T-cell (primary cell): ENCODE data around the gene KRI1. TPM values are rescaled to one million over a fixed set of nuclear protein-coding genes. Genes with fewer than 3 reads are reported as not detected.
"Not testable (repeated sequence)": the region's sequence is repeated elsewhere in the genome, so short reads cannot be mapped to it uniquely, and the experiment has no call there.

Experiments
- ATAC-seq, 4 experiments: fragments of 200-7000 bp in 3 of 4; fragments of 150-1000 bp in 1 of 4; cut with Tn5 transposase; replicated peaks in 1 of 4; 1 replicate in 3 of 4; 2 replicates in 1 of 4; pipeline ENCODE4 v1.10.0; 2021; ENCODE audit warnings: moderate library complexity in 3 of 4, mild to moderate bottlenecking in 2 of 4, moderate number of reproducible peaks in 1 of 4
- CTCF ChIA-PET, 2 donors: fragments of 300-600 bp; sonication (Branson Sonifier 250); formaldehyde crosslinking; loops; one replicate each; lab custom pipeline; 2022; ENCODE audit warnings: antibody characterized with exemption in 2 of 2; lab: Charles Lee
- POLR2A ChIA-PET, 2 donors: fragments of 300-600 bp; sonication (Branson Sonifier 250); formaldehyde crosslinking; loops; one replicate each; lab custom pipeline; 2022; ENCODE audit warnings: antibody characterized with exemption in 2 of 2; lab: Charles Lee
- DNase-seq, 35 experiments: peaks; one replicate each; pipeline versions ENCODE4 v3.0.0 to v3.0.0-alpha.2; 2013 to 2023
- H3K27ac ChIP-seq: one replicate; pipeline ENCODE4 v1.5.1; 2013; ENCODE audit warnings: low read length
- H3K27me3 ChIP-seq, 2 experiments: replicated peaks in 1 of 2; 1 replicate in 1 of 2; 2 replicates in 1 of 2; pipeline versions ENCODE4 v1.6.1 to v1.7.0; 2013; ENCODE audit warnings: low read length in 1 of 2, mixed read lengths in 1 of 2; ENCODE audit not compliant: control insufficient read depth in 2 of 2, insufficient read depth in 2 of 2; ENCODE audit errors: extremely low read depth in 1 of 2
- H3K36me3 ChIP-seq, 2 donors: 1 replicate in 1 of 2; 2 replicates in 1 of 2; pipeline versions ENCODE4 v1.6.1 to v1.7.0; 2013; ENCODE audit warnings: low read length in 1 of 2; ENCODE audit not compliant: control insufficient read depth in 2 of 2, insufficient read depth in 1 of 2; ENCODE audit errors: extremely low read depth in 1 of 2
- H3K4me1 ChIP-seq, 2 experiments: 1 replicate in 1 of 2; 2 replicates in 1 of 2; pipeline versions ENCODE4 v1.6.1 to v1.7.0; 2013; ENCODE audit warnings: low read length in 2 of 2, mixed read lengths in 1 of 2; ENCODE audit not compliant: insufficient read depth in 2 of 2, control insufficient read depth in 1 of 2; ENCODE audit errors: extremely low read depth in 1 of 2
- H3K4me3 ChIP-seq, 2 donors: 1 replicate in 1 of 2; 2 replicates in 1 of 2; pipeline versions ENCODE4 v1.5.1 to v1.7.0; 2013; ENCODE audit warnings: mild to moderate bottlenecking in 2 of 2, low read length in 1 of 2, moderate library complexity in 1 of 2; ENCODE audit not compliant: control insufficient read depth in 1 of 2; ENCODE audit errors: extremely low read depth in 1 of 2
- H3K9me3 ChIP-seq: 2 replicates; pipeline ENCODE4 v1.7.0; 2013
- H3K27ac Mint-ChIP-seq, 2 donors: one replicate each; pipeline ENCODE4 v1.8.0; 2020 to 2021; ENCODE audit warnings: mild to moderate bottlenecking in 2 of 2, mixed read lengths in 2 of 2
- H3K27me3 Mint-ChIP-seq, 2 donors: one replicate each; pipeline ENCODE4 v1.8.0; 2021 to 2022; ENCODE audit warnings: mixed read lengths in 2 of 2
- H3K36me3 Mint-ChIP-seq: one replicate; pipeline ENCODE4 v1.8.0; 2021; ENCODE audit warnings: mixed read lengths
- H3K4me1 Mint-ChIP-seq, 3 donors: one replicate each; pipeline ENCODE4 v1.8.0; 2020 to 2022; ENCODE audit warnings: mixed read lengths in 3 of 3, mild to moderate bottlenecking in 1 of 3
- H3K4me3 Mint-ChIP-seq, 3 donors: one replicate each; pipeline ENCODE4 v1.8.0; 2020 to 2022; ENCODE audit warnings: mild to moderate bottlenecking in 3 of 3, mixed read lengths in 3 of 3, moderate library complexity in 3 of 3
- H3K9me3 Mint-ChIP-seq, 3 donors: one replicate each; pipeline ENCODE4 v1.8.0; 2020 to 2022; ENCODE audit warnings: mixed read lengths in 3 of 3
- WGBS: methylation state at CpG from one replicate; pipeline ENCODE4 v1.1.5; 2013; ENCODE audit warnings: missing lambda C conversion rate; ENCODE audit not compliant: insufficient coverage; 5-methylcytosine and 5-hydroxymethylcytosine counted together
- total RNA-seq, 35 experiments: library from RNA in 6 of 35; stranded (reverse) in 6 of 35; fragments of 120-200 nt in 1 of 35; gene quantifications; one replicate each; pipeline versions ENCODE4 v1.2.1 to v1.2.4 and lab custom pipeline; 2013 to 2026

Gene KRI1
- total RNA-seq, 5 donors from 2014 or later (not counting 1 experiment from before 2014, with no cell fraction given): 50.9 to 94.8 (median 79.1) TPM

- Mint-ChIP-seq H3K9me3 (no peaks in the 10 kb centered on the region), H3K27ac (peak overlapping the region; percentile 87 to 89), H3K4me3 (peak overlapping the region; percentile 84 to 89 (median 84)), H3K36me3 (peaks cover 3% of the 10 kb centered on the region), H3K4me1 (peaks cover 12 to 17% (median 16%) of the 10 kb centered on the region in 3 donors), H3K27me3 (peaks cover 3 to 8% of the 10 kb centered on the region in 2 donors)
- DNase-seq (peak in 3 of 35 experiments; percentile 14 to 39 (median 17)), ATAC-seq (peak in 1 of 4 experiments; percentile 6)
- POLR2A ChIA-PET: no interaction called here
- peaks cover 4 to 32% of the 10 kb centered on the region in 2 experiments for H3K4me1 ChIP-seq
- H3K9me3 ChIP-seq: no peaks in the 10 kb centered on the region
- H3K27me3 ChIP-seq: peaks cover 0 to 15% of the 10 kb centered on the region in 2 experiments
- H3K27ac ChIP-seq: peak overlapping the region; percentile 27
- H3K4me3 ChIP-seq: peak overlapping the region; percentile 71 to 91
- WGBS: 21% methylated on average over 20 of the region's 22 CpGs
- CTCF ChIA-PET: no interaction called here
- peaks cover 2 to 23% of the 10 kb centered on the region in 2 donors for H3K36me3 ChIP-seq
These were observed 21.5 kb downstream of the KRI1 start for GRCh38 chr19:10544242-10544752.

- POLR2A ChIA-PET: interaction anchor here in 1 of 2 donors (0.7 kb wide), 2 partner anchors 27 to 158 kb away, joined by 8 to 10 read pairs; no protein-coding TSS in a partner anchor
- Histone ChIP-seq H3K4me3 (peak within 1 kb of the TSS; percentile 71 to 91), H3K27me3 (peaks cover 0 to 20% of the 10 kb centered on the region in 2 experiments), H3K36me3 (peaks cover 2 to 16% of the 10 kb centered on the region in 2 donors), H3K27ac (peak within 1 kb of the TSS; percentile 58), H3K4me1 (peaks cover 4 to 32% of the 10 kb centered on the region in 2 experiments), H3K9me3 (no peaks in the 10 kb centered on the region)
- Mint-ChIP-seq H3K36me3 (peaks cover 3% of the 10 kb centered on the region), H3K4me1 (peaks cover 12 to 17% (median 16%) of the 10 kb centered on the region in 3 donors), H3K4me3 (peak within 1 kb of the TSS; percentile 84 to 89 (median 84)), H3K9me3 (no peaks in the 10 kb centered on the region), H3K27ac (peak within 1 kb of the TSS; percentile 87 to 89), H3K27me3 (peaks cover 9 to 13% of the 10 kb centered on the region in 2 donors)
- CTCF ChIA-PET: interaction anchor here (0.5 to 1.4 kb wide), 6 partner anchors 8 to 209 kb away, joined by 3 to 5 read pairs (median 3); partner anchors contain the start of gene CDC37 (in 1 of the 2)
- DNase-seq: peak; percentile 62 to 89 (median 77)
- peak; percentile 86 to 91 (median 87) for ATAC-seq
- 1% methylated on average over 78 of the region's 79 CpGs for WGBS
These were observed 22.2 kb downstream of the KRI1 start, which contains the start of gene ATG4D for GRCh38 chr19:10543420-10544241. Gene ATG4D, plus strand, starts transcription at chr19:10543904. Its CDS starts 187 bp downstream, at chr19:10544091.

GRCh38 chr19:10543059-10543419 lies 22.8 kb downstream of the KRI1 start:
- ChIA-PET POLR2A (interaction anchor here in 1 of 2 donors (0.7 kb wide), 2 partner anchors 26 to 159 kb away, joined by 8 to 10 read pairs; no protein-coding TSS in a partner anchor), CTCF (interaction anchor here (0.5 to 1.4 kb wide), 6 partner anchors 8 to 210 kb away, joined by 3 to 5 read pairs (median 3); partner anchors contain the start of gene CDC37 (in 1 of the 2))
- peaks cover 10 to 18% of the 10 kb centered on the region in 2 donors for H3K27me3 Mint-ChIP-seq
- no peaks in the 10 kb centered on the region for H3K9me3 ChIP-seq
- H3K4me1 Mint-ChIP-seq: peaks cover 12 to 17% (median 16%) of the 10 kb centered on the region in 3 donors
- H3K9me3 Mint-ChIP-seq: no peaks in the 10 kb centered on the region
- DNase-seq: no peak
- H3K36me3 ChIP-seq: peaks cover 2 to 11% of the 10 kb centered on the region in 2 donors
- ATAC-seq: no peak
- peak overlapping the region; percentile 13 for H3K27ac ChIP-seq
- H3K4me1 ChIP-seq: peaks cover 4 to 32% of the 10 kb centered on the region in 2 experiments
- peak overlapping the region; percentile 35 to 91 for H3K4me3 ChIP-seq
- peak overlapping the region; percentile 71 to 78 (median 75) for H3K4me3 Mint-ChIP-seq
- H3K36me3 Mint-ChIP-seq: peaks cover 3% of the 10 kb centered on the region
- H3K27me3 ChIP-seq: peaks cover 0 to 24% of the 10 kb centered on the region in 2 experiments
- 60% methylated on average over 6 of the region's 8 CpGs for WGBS
- peak overlapping the region; percentile 79 for H3K27ac Mint-ChIP-seq

- 28% methylated on average over 5 of the region's 9 CpGs for WGBS
- DNase-seq, H3K9me3 ChIP-seq, H3K9me3 Mint-ChIP-seq, H3K27ac ChIP-seq, H3K36me3 ChIP-seq, H3K4me3 Mint-ChIP-seq, H3K4me1 ChIP-seq, ATAC-seq, H3K4me3 ChIP-seq, POLR2A ChIA-PET, H3K36me3 Mint-ChIP-seq, H3K27ac Mint-ChIP-seq, H3K4me1 Mint-ChIP-seq: not testable (repeated sequence)
- CTCF ChIA-PET: interaction anchor here in 1 of 2 donors (0.6 kb wide), 1 partner anchor 30 kb away, joined by 4 read pairs; no protein-coding TSS in a partner anchor
- H3K27me3 Mint-ChIP-seq: peaks cover 15 to 31% of the 10 kb centered on the region in 2 donors
- peaks cover 0 to 39% of the 10 kb centered on the region in 2 experiments for H3K27me3 ChIP-seq
These were observed 26.8 kb downstream of the KRI1 start for GRCh38 chr19:10539016-10539415.

- H3K4me3 ChIP-seq: no peak overlapping the region
- no peaks in the 10 kb centered on the region for H3K36me3 ChIP-seq
- POLR2A ChIA-PET: interaction anchor here (0.6 kb wide), 2 partner anchors 22 to 27 kb away, joined by 4 to 5 read pairs; partner anchors contain the start of gene KRI1 (in 1 of the 2)
- no peaks in the 10 kb centered on the region for H3K9me3 ChIP-seq
- H3K27me3 ChIP-seq: peaks cover 0 to 39% of the 10 kb centered on the region in 2 experiments
- no peak overlapping the region for H3K27ac ChIP-seq
- peaks cover 0 to 3% (median 3%) of the 10 kb centered on the region in 3 donors for H3K4me1 Mint-ChIP-seq
- H3K27me3 Mint-ChIP-seq: peaks cover 15 to 32% of the 10 kb centered on the region in 2 donors
- peaks cover 0 to 6% of the 10 kb centered on the region in 2 experiments for H3K4me1 ChIP-seq
- H3K9me3 Mint-ChIP-seq: no peaks in the 10 kb centered on the region
- H3K36me3 Mint-ChIP-seq: no peaks in the 10 kb centered on the region
- no peak for DNase-seq
- H3K27ac Mint-ChIP-seq: no peak overlapping the region
- CTCF ChIA-PET: interaction anchor here in 1 of 2 donors (0.6 to 0.7 kb wide), 2 partner anchors 15 to 41 kb away, joined by 3 to 4 read pairs; no protein-coding TSS in a partner anchor
- WGBS: 62% methylated on average over 11 of the region's 20 CpGs
- no peak overlapping the region for H3K4me3 Mint-ChIP-seq
- ATAC-seq: no peak
These were observed 27.4 kb downstream of the KRI1 start for GRCh38 chr19:10538204-10538983.
